Activated T-cell treated with anti-CD3 and anti-CD28 coated beads, Interleukin-2, amount 50 U/mL, for 1 hour (primary cell): ENCODE measurements around the gene SPATA2L.
A peak's percentile ranks its signal among the peaks of the same experiment; 100 is the strongest.
"Not testable (repeated sequence)": the region's sequence is repeated elsewhere in the genome, so short reads cannot be mapped to it uniquely, and the experiment has no call there.

Source experiments
- DNase-seq: peaks from one replicate; pipeline ENCODE4 v3.0.0-alpha.2; 2020

Gene SPATA2L

DNA sequence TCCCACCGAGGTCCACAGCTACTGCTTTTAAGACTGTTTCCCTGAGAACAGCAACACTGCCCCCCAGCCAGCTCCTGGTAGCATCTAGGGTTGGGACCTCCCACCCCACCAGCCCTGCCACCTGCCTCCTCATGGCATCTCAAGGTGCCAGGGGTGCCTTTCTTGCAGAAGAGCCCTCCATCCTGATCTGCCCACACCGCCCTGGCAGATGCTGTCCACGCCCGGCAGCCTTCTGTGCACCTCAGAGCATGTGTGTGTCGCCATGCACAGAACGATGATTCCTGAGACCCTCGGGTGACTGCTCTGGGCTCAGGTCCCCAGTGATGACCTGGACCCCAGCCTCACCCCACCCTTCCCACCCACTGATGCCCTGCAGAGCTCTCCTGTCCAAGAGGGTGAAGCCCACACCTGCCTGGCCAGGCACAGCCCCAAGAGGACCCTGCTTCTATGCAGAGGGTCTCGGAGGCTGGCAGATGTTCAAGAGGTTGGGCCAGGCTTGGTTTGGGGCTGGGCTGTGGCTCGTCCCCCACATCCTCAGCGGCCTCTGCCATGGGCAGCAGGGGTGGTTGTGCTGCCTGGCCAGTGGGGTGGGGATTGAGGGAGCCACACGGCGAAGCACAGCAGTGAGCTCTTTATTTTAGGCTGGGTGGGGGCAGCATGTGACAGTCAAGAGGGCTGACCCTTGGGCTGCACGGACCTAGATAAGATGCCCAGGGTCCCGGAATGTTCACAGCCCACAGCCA is 5.2 kb upstream of the SPATA2L start:
- no peak for DNase-seq

DNA sequence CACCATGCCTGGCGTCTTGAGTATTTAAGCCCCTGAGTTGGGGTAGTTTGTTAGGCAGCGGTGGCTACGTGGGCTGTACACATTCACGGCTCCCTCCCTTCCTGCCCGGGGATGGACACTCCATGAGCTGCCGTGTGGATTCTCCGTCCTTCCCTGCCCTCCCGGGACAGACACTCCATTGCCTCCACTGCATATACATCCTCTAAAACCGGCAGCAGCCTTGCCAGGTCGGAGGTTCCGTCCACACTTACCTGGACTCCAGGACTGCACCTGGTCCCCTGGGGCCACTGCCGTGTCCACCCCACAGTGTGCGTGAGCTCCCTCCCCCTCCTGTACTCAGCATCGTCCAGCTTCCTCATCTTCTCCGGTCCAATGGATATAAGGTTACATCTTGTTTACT is 3.5 kb upstream of the SPATA2L start:
- no peak for DNase-seq

DNA sequence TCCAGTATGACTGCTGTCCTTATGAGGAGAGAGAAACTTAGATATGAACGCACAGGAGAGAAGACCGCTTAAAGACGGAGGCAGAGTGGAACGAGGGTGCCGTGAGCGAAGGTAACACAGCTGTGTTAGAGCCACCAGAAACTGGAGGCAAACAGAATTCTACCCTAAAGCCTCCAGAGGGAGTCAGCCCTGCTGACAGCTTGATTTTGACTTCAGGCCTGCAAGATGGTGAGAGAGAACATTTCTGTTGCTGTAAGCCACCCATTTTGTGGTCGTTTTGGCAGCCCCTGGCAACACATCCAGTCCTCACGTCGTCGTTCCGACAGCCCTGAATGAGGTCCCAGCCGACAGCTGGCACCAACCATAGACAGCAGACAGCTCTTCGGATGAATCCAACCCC is 2.8 kb upstream of the SPATA2L start:
- no peak for DNase-seq

DNA sequence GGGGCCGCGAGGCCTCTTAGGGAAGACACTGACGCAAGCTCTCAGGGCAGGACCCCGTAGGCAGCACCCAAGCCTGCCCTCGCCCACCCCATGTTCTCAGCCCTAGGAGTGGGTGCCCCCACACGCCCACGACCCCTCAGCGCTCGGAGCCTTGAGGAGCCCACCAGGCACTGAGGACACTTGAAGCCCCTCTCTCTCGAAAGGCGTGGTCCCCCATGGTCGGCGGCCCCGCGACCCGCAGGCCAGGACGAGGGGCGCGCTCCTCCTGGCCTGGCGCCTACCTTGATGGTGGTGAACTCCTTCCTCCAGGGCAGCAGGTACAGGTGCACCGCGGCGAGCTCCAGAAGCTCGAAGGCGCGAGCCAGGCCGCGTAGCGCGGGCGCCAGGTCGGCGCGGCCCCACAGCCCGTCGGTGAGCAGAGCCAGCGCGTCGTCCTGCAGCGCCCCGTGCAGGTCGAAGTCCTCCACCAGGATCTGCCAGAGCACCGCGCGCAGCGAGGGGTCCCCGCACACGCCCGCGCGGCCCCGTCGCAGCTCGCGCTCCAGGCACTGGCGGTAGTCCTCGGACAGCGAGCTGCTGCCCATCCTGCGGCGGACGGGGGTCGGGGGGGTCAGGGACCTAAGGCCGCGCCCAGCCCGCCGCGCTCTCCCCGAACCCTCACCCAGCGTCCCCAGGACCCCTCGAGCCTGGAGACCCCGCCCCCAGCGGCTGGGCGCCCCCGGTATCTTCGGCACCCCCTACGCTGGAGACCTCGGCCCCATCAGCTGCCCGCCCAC is 668 bp downstream of the SPATA2L start:
- DNase-seq = peak; percentile 70

DNA sequence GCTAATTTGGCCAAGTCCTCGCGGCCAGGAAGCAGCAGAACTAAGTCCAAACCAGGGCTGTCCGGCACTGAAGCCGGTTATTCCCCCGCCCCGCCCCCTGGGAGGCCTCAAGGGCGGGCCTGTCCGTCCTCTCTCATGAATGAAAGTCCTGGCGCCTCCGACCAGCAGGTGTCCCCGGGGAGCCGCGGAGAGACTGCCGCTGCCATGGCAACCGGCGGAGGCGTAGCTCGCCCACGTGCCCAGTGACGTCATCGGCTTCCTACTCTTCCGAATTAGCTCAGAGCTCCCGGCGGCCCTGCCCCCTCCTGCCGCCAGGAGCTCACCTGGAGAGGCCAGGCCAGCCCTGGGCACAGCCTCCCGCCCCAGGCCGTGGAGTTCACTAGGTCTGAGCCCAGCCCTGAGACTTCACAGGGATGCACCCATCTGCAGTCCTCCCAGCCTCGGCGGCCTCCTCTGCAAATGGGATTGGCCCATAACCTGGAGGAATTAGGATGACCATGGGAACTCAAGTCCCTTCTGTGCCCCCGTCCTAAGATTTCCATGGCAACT is 1.3 kb downstream of the SPATA2L start:
- DNase-seq = peak; percentile 94

DNA sequence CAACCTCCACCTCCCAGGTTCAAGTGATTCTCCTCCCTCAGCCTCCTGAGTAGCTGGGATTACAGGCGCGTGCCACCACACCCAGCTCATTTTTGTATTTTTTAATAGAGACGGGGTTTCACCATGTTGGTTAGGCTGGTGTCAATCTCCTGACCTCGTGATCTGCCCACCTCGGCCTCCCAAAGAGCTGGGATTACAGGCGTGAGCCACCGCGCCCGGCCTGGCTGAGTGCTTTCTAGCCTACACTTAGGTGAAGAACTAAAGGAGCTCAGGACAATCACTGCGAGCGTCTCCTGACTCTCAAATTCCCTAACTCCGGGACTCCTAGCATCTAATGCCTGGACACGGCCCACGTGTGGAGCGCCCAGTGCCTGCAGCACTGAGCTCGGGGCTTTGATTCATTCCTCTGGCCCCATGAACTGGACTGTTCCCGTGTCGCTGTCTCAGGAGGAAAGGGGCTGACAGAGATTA is 1.8 kb downstream of the SPATA2L start:
- DNase-seq = not testable (repeated sequence)

DNA sequence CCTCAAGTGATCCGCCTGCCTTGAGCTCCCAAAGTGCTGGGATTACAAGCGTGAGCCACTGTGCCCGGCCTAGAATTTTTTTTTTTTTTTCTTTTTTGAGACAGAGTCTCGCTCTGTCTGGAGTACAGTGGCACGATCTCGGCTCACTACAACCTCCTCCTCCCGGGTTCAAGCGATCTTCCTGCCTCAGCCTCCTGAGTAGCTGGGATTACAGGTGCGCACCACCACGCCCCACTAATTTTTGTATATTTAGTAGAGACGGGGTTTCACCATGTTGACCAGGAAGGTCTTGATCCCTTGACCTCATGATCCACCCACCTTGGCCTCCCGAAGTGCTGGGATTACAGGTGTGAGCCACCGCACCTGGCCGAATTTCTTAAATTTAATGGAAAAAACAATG is 2.8 kb downstream of the SPATA2L start:
- DNase-seq = not testable (repeated sequence)

DNA sequence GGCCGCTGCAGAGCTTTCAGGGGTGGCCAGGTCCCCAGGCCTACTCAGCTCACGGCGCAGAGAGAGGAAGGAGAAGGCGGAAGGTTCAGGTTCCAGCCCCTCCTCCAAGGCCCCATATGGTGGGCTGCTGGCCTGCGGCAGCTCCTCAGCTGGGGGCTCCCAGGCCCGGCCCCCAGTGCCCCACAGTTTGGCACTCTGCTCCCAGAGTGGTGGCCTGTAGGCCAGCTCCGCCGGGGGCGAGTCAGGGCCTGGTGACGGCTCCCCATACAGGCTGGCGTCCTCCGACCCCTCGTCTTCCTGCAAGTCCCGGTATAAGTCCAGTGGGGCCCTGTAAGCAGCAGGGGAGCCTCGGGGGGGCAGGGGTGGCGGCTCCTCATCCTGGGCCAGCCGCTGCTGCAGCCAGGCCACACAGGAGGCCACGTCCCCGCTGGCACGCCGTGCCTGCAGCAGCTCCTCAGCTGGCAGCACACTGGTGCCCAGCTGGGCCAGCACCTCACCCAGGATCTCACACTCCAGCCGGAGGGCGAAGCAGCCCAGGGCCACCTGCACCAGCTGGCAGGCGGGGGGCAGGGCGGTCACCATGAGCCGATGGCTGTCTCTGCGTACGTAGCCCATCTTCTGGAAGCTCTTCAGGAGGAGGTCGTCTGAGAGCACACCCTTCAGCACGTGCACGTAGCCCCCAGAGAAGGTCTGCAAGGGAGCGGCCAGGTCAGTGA is 3.7 kb downstream of the SPATA2L start:
- no peak for DNase-seq

DNA sequence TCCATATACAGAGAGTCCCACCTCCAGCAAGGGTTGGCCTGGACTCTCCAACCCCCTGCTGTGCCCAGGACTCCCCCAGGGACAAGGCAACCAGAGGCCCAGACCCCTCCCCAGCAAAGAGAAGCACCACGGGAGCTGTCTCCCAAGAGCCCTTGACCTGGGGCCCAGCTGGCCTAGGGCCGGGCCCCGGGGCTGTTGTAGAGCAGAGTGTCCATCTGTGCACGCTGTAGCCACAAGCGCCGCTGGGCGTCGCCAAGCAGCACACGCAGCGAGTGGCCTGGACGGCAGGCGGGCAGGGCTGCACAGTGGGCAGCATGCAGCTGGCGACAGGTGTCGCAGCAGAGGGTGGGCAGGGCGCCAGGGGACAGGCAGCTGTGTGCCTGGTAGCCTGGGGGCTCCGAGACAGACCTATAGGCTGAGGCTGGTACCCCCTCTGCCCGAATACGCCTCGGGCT is 4.3 kb downstream of the SPATA2L start:
- no peak for DNase-seq

DNA sequence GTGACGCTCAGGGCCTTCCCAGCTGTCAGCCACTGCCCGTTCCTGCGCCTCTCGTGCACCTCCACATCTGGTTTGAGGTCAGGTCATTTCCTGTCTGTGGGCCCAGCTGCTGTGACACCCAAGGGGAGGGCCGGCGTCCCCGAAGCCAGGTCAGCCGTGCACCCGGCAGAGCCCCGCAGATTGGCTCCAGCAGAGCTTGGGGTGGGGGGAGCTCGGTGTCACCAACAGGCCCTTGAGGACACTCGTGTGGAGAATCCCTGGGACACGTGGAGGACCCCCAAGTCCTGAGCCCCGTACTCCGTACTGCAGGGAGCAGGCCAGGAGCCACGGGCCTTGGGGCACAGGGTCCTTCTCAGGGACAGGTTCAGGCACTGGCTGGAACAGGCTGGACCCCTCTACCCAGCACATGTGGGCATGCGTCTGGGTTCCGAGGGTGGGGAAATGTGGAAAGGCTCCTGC is 4.8 kb downstream of the SPATA2L start:
- DNase-seq = no peak

DNA sequence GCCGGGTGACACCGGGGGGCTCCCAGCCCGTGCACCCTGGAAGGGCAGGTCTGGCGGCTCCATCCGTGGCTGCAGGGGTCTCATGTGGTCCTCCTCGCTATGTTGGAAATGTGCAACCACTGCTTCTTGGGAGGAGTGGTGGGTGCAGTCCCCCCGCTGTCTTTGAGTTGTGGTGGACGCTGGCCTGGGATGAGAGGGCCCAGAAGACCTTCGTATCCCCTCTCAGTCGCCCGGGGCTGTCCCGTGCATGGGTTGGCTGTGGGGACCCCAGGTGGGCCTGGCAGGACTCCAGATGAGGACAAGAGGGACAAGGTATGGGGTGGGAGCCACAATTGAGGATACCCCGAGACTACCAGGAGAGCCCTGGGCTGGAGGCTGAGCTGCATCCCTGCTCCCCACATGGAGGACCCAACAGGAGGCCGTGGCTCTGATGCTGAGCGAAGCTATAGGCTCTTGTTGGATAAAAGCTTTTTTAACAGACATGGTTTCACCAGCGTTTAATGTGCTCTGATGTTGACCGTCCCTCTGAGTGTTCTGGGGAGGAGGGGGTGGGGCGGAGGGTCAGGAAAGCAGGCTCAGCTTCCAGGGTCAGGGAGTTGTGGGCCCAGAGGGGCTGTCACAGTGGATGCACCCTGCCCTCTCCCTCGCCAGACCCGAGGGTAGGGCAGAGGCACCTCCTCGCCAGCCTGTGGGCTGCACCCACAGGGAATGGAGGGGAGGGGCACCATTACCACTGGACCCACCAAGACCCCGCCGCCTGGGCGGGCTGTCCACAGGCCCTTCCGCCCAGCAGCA is 5.4 kb downstream of the SPATA2L start:
- no peak for DNase-seq

DNA sequence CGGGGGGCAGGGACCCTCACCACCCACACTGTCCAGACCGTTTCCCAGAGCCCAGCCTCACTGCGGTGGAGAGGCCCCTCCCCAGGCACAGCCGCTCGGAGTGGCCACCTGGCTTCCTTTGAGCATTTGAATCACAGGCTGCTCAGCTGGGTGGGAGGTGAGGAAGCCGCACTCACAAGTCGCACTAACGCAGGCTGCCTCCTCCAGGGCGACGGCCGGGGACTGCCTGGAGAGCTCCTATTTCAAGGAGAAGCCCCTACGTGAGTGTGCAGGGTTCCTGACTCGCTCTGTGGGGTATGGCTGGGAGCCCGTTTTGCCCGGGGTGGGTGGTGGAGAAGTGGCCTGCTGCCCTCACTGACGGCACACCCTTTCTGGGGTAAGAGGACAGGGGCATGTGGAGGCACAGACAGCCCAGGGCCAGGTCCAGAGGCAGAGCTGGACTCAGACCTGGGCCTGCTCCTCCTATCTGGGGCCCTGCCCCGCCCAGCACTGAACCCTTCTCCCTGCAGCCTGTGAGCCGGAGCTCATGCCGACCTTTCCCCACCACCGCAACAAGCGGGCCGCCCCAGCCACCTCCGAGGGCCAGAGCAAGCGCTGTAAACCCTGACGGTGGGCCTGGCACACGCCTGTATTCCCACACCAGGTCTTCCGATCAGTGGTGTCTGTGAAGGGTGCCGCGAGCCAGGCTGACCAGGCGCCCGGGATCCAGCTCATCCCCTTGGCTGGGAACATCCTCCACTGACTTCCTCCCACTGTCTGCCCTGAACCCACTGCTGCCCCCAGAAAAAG is 6.2 kb downstream of the SPATA2L start:
- DNase-seq = no peak

DNA sequence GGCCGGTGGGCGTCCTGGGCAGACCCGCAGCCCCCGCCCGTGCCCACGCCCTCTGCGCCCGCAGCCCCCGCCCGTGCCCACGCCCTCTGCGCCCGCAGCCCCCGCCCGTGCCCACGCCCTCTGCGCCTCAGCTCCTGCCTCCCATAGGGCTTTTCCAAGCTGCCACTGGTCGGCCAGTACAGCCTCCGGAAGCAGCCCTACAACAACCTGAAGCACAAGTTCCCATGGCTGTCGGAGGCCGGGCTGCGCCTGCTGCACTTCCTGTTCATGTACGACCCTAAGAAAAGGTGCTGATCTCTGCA is 6.8 kb downstream of the SPATA2L start:
- not testable (repeated sequence) for DNase-seq

DNA sequence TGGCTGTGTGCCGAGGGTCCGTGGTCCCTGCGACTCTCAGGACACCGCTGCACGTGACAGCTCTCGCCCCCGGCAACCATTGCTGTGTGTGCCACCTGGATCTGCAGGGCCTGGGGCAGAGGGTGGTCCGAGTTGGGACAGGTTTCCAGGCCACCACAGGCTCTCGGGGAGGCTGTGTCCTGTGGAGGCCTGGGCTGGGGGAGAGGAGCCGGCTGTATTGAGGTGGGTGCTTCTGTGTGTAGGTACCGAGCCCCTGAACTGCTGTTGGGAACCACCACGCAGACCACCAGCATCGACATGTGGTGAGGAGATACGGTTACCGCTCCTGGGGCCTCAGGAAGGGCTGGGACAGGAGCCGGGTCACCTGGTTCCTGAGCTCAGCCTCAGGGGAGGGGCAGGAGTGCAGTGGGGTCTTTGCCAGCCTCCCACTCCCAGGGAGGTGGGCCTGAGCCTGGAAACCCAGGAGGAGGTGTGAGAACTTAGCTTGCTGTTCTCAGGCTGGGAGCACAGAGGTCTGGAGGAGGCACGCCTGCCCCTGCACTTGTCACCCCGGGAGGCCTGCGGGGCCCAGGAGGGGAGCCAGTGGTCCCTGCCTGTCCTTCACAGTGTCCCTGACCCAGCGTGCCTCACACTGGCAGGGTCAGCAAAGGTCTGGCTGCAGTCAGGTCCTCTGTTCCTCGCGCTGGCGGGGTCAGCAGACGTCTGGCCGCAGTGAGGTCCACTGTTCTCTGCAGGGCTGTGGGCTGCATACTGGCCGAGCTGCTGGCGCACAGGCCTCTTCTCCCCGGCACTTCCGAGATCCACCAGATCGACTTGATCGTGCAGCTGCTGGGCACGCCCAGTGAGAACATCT is 7.3 kb downstream of the SPATA2L start:
- DNase-seq = peak; percentile 18

DNA sequence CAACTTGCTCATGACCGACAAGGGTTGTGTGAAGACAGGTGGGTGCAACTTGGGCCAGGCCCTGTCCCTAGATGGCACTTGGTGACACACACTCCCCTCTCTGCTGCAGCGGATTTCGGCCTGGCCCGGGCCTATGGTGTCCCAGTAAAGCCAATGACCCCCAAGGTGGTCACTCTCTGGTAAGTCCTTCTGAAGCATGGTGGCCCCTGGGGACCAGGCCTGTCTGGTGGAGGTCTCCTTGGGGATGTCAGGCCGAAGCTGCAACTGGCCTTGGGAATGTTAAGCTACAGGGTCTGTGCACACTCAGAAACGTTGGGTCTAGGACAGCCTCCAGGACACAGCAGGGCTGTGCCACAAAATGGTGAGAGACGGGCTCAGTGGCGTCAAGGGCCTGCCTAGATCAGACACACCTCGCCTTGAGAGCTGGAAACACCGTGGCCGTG is 8.2 kb downstream of the SPATA2L start:
- peak; percentile 14 for DNase-seq

DNA sequence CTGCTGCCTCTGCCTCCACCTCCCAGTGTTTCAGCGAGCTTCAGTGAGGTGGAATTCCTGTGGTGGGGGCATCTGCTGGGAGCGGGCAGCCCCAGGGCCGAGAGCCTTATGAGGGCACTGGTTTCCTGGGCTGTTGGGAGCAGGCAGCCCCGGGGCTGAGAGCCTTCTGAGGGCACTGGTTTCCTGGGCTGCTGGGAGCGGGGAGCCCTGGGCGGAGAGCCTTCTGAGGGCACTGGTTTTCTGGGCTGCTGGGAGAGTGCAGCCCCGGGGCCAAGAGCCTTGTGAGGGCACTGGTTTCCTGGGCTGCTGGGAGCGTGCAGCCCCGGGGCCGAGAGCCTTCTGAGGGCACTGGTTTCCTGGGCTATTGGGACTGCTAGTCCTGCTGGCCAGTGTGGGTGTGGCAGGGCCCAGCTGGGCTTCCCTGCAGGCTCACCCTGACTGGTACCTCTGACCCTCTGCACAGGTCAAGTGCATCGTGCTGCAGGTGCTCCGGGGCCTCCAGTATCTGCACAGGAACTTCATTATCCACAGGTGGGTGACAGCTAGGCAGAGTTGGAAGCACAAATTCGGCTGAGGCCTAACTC is 9.4 kb downstream of the SPATA2L start:
- peak; percentile 14 for DNase-seq

DNA sequence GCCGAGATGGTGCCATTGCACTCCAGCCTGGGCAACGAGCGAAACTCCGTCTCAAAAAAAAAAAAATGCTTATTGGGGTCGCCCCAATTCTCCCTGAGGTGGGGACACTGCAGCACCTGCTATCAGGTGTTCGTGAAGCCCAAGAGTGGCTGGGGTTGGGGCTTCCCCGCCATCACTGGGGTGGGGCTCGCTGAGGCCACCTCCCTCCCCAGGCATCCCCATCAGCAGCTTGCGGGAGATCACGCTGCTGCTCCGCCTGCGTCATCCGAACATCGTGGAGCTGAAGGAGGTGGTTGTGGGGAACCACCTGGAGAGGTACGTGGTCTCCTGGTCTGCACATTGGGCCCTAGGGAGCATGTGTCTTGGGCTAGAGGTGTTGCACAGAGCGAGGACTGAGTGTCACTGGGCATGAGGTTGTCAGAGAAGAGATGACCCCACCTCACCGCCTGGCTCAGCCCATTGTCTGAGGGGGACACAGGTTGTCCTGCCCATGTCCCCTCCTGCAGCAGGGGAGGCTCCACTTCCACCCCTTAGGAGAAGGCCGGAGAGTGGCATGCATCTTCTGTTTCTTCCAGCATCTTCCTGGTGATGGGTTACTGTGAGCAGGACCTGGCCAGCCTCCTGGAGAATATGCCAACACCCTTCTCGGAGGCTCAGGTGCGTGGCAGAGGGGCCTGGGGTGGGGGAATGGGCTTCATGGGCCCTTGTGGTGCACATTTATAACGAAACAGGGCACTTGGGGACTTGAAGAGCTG is 10.1 kb downstream of the SPATA2L start:
- DNase-seq = peak; percentile 13

DNA sequence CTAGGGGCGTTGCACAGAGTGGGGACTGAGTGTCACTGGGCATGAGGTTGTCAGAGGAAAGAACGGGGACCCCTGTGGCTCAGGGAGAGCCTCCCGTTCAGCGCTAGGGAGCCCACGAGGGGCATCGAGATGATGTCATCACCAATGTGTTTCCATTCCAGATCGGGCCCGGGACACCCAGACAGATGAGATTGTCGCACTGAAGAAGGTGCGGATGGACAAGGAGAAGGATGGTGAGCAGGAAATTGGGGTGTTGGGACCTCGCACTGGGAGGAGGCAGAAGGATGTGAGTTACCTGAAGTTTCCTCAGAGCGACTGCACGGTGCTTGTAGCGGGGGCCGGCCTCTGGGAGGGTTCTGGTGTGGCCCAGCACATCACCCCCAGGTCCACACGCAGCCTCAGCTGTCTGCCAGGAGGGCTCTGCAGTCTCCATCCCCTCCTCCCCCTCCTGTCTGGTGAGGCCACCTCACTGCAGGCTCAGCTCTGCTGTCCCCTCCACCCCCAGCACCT is 11.1 kb downstream of the SPATA2L start:
- peak; percentile 6 for DNase-seq

DNA sequence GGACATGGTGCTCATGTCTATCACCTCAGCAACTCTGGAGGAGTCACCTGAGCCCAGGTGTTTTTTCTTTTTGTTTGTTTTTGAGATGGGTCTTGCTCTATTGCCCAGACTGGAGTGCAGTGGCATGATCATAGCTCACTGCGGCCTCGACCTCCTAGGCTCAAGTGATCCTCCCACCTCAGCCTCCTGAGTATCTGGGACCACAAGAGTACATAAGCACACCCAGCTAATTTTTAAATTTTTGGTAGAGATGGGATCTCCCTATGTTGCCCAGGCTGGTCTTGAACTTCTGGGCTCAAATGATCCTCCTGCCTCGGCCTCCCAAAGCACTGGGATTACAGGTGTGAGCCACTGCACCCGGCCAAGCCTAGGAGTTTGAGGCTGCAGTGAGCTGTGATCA is 11.9 kb downstream of the SPATA2L start:
- peak; percentile 2 for DNase-seq
